ENCODE measurements around the gene RCC1.
"Not testable (repeated sequence)": the region's sequence is repeated elsewhere in the genome, so short reads cannot be mapped to it uniquely, and the experiment has no call there.

The RCC1 gene

GRCh38 chr1:28548318-28548717 lies 42.5 kb downstream of the RCC1 start:
- DNase-seq (ENCODE audit: low read depth, low spot score): no peak

GRCh38 chr1:28551381-28551780 lies 45.5 kb downstream of the RCC1 start:
- no peak for DNase-seq (ENCODE audit: low read depth, low spot score)

- DNase-seq (ENCODE audit: low read depth, low spot score): peak; percentile 94
Measured at GRCh38 chr1:28552758-28553663, 47.2 kb downstream of the RCC1 start, which contains the start of gene TRNAU1AP. Gene TRNAU1AP (plus strand): TSS chr1:28553085. CDS start chr1:28553111, 26 bp downstream.

- no peak for DNase-seq (ENCODE audit: low read depth, low spot score)
Measured at GRCh38 chr1:28560886-28561285, 55.0 kb downstream of the RCC1 start.

- DNase-seq (ENCODE audit: low read depth, low spot score): no peak
Measured at GRCh38 chr1:28564310-28564709, 58.5 kb downstream of the RCC1 start.

- DNase-seq (ENCODE audit: low read depth, low spot score): no peak
Measured at GRCh38 chr1:28565040-28565439, 59.2 kb downstream of the RCC1 start.

GRCh38 chr1:28565726-28566125 lies 59.9 kb downstream of the RCC1 start:
- DNase-seq (ENCODE audit: low read depth, low spot score): no peak

GRCh38 chr1:28566931-28567330 lies 61.1 kb downstream of the RCC1 start:
- DNase-seq (ENCODE audit: low read depth, low spot score): no peak

GRCh38 chr1:28571911-28572310 lies 66.1 kb downstream of the RCC1 start:
- DNase-seq (ENCODE audit: low read depth, low spot score): no peak

- not testable (repeated sequence) for DNase-seq (ENCODE audit: low read depth, low spot score)
Measured at GRCh38 chr1:28572891-28573290, 67.0 kb downstream of the RCC1 start.

- no peak for DNase-seq (ENCODE audit: low read depth, low spot score)
Measured at GRCh38 chr1:28573564-28573963, 67.7 kb downstream of the RCC1 start.

- DNase-seq (ENCODE audit: low read depth, low spot score): no peak
Measured at GRCh38 chr1:28577052-28577678, 71.3 kb downstream of the RCC1 start.

- no peak for DNase-seq (ENCODE audit: low read depth, low spot score)
Measured at GRCh38 chr1:28577738-28578536, 72.1 kb downstream of the RCC1 start.

GRCh38 chr1:28578696-28579218 lies 72.9 kb downstream of the RCC1 start:
- no peak for DNase-seq (ENCODE audit: low read depth, low spot score)

- no peak for DNase-seq (ENCODE audit: low read depth, low spot score)
Measured at GRCh38 chr1:28579401-28579800, 73.6 kb downstream of the RCC1 start.

- DNase-seq (ENCODE audit: low read depth, low spot score): peak; percentile 37
Measured at GRCh38 chr1:28580722-28581530, 75.1 kb downstream of the RCC1 start.

- DNase-seq (ENCODE audit: low read depth, low spot score): peak; percentile 77
Measured at GRCh38 chr1:28581531-28582247, 75.8 kb downstream of the RCC1 start.

GRCh38 chr1:28582248-28582615 lies 76.4 kb downstream of the RCC1 start:
- no peak for DNase-seq (ENCODE audit: low read depth, low spot score)

- not testable (repeated sequence) for DNase-seq (ENCODE audit: low read depth, low spot score)
Measured at GRCh38 chr1:28586585-28587391, 80.9 kb downstream of the RCC1 start.
